WTC11 (cell line): ENCODE results near the gene SUSD1. TPM values are rescaled to one million over a fixed set of nuclear protein-coding genes. Genes with fewer than 3 reads are reported as not detected.

ENCODE experiments used
- ATAC-seq: fragments of 200-7000 bp; cut with Tn5 transposase; 2 replicates; pipeline ENCODE4 v1.10.0; 2021; ENCODE audit warnings: mild to moderate bottlenecking, moderate library complexity
- CTCF ChIA-PET: fragments of 300-600 bp; sonication (Branson Sonifier 250); formaldehyde crosslinking; loops from one replicate; lab custom pipeline; 2021; ENCODE audit warnings: antibody characterized with exemption; lab: Charles Lee
- POLR2A ChIA-PET: fragments of 350-600 bp; sonication (Branson Sonifier 250); formaldehyde crosslinking; loops from one replicate; lab custom pipeline; 2021; ENCODE audit warnings: antibody characterized with exemption; lab: Charles Lee
- DNase-seq: peaks from one replicate; pipeline ENCODE4 v3.0.0; 2021; ENCODE audit warnings: low spot score
- H3K27ac Mint-ChIP-seq: 2 replicates; pipeline ENCODE4 v1.8.0; 2021; ENCODE audit warnings: mixed read lengths
- H3K27me3 Mint-ChIP-seq: 2 replicates; pipeline ENCODE4 v1.8.0; 2021; ENCODE audit warnings: low read depth, mild to moderate bottlenecking, moderate library complexity, mixed read lengths
- H3K36me3 Mint-ChIP-seq: 2 replicates; pipeline ENCODE4 v1.8.0; 2021; ENCODE audit warnings: mixed read lengths
- H3K4me1 Mint-ChIP-seq: 2 replicates; pipeline ENCODE4 v1.8.0; 2022; ENCODE audit warnings: mixed read lengths
- H3K4me3 Mint-ChIP-seq: 2 replicates; pipeline ENCODE4 v1.8.0; 2021; ENCODE audit warnings: mild to moderate bottlenecking, moderate library complexity, mixed read lengths
- H3K9me3 Mint-ChIP-seq: 2 replicates; pipeline ENCODE4 v1.8.0; 2021; ENCODE audit warnings: mixed read lengths
- CREM ChIP-seq: sonication (generic); formaldehyde crosslinking; IDR thresholded peaks from 2 replicates; pipeline ENCODE4 v1.8.1; 2022; ENCODE audit warnings: mild to moderate bottlenecking, missing genetic modification reagents, moderate library complexity
- ERG ChIP-seq: fragments of 250-450 bp; sonication (Bioruptor Pico); IDR thresholded peaks from 2 replicates; pipeline ENCODE4 v1.8.0; 2021; ENCODE audit warnings: mild to moderate bottlenecking
- FOXP1 ChIP-seq: sonication (generic); formaldehyde crosslinking; IDR thresholded peaks from 2 replicates; pipeline ENCODE4 v1.8.0; 2022; ENCODE audit warnings: missing genetic modification reagents, mild to moderate bottlenecking, moderate library complexity, borderline replicate concordance
- GABPB1 ChIP-seq: sonication (generic); formaldehyde crosslinking; IDR thresholded peaks from 2 replicates; pipeline ENCODE4 v1.8.1; 2023; ENCODE audit warnings: mild to moderate bottlenecking, missing genetic modification reagents
- GTF2I ChIP-seq: fragments of 250-450 bp; sonication (Bioruptor Pico); conservative IDR thresholded peaks from 2 replicates; pipeline ENCODE4 v1.4.0; 2021; ENCODE audit warnings: mild to moderate bottlenecking
- HMGXB4 ChIP-seq: sonication (generic); formaldehyde crosslinking; IDR thresholded peaks from 2 replicates; pipeline ENCODE4 v1.8.1; 2023; ENCODE audit warnings: mild to moderate bottlenecking, moderate library complexity, missing genetic modification reagents
- KAT7 ChIP-seq: sonication (generic); formaldehyde crosslinking; IDR thresholded peaks from 2 replicates; pipeline ENCODE4 v1.8.1; 2023; ENCODE audit warnings: missing genetic modification reagents, mild to moderate bottlenecking, borderline replicate concordance
- MAX ChIP-seq: sonication (generic); formaldehyde crosslinking; IDR thresholded peaks from 2 replicates; pipeline ENCODE4 v1.8.0; 2022; ENCODE audit warnings: mild to moderate bottlenecking, missing genetic modification reagents
- NR1H2 ChIP-seq: sonication (generic); formaldehyde crosslinking; IDR thresholded peaks from 2 replicates; pipeline ENCODE4 v1.9.0; 2021; ENCODE audit warnings: mild to moderate bottlenecking, moderate library complexity, missing genetic modification reagents
- NR3C1 ChIP-seq: sonication (generic); formaldehyde crosslinking; conservative IDR thresholded peaks from 2 replicates; pipeline ENCODE4 v1.8.1; 2023; ENCODE audit warnings: low read depth, mild to moderate bottlenecking, missing genetic modification reagents
- PRDM15 ChIP-seq: sonication (generic); formaldehyde crosslinking; IDR thresholded peaks from 2 replicates; pipeline ENCODE4 v1.8.0; 2022; ENCODE audit warnings: missing genetic modification reagents
- PRRX2 ChIP-seq: fragments of 250-450 bp; sonication (Bioruptor Pico); IDR thresholded peaks from 2 replicates; pipeline ENCODE4 v1.8.0; 2021; ENCODE audit warnings: mild to moderate bottlenecking
- ZNF219 ChIP-seq: sonication (generic); formaldehyde crosslinking; IDR thresholded peaks from 2 replicates; pipeline ENCODE4 v1.8.0; 2023; ENCODE audit warnings: missing genetic modification reagents, mild to moderate bottlenecking, borderline replicate concordance
- ZNF396 ChIP-seq: fragments of 250-450 bp; sonication (Bioruptor Pico); IDR thresholded peaks from 2 replicates; pipeline ENCODE4 v1.8.0; 2021; ENCODE audit warnings: mild to moderate bottlenecking, moderate library complexity, borderline replicate concordance
- ZNF416 ChIP-seq: fragments of 250-450 bp; sonication (Bioruptor Pico); IDR thresholded peaks from 2 replicates; pipeline ENCODE4 v1.9.0; 2021; ENCODE audit warnings: mild to moderate bottlenecking, inconsistent platforms
- ZNF532 ChIP-seq: fragments of 250-450 bp; sonication (Bioruptor Pico); IDR thresholded peaks from 2 replicates; pipeline ENCODE4 v1.9.0; 2021; ENCODE audit warnings: mild to moderate bottlenecking, borderline replicate concordance
- ZSCAN18 ChIP-seq: fragments of 250-450 bp; sonication (Bioruptor Pico); IDR thresholded peaks from 2 replicates; pipeline ENCODE4 v2.1.2; 2022; ENCODE audit warnings: mild to moderate bottlenecking, moderate library complexity
- total RNA-seq: library from RNA; stranded (reverse); gene quantifications from 3 replicates; pipeline ENCODE4 v1.2.3, GENCODE V29; 2021

The SUSD1 gene
- total RNA-seq, 1 experiment from 2014 or later = 5.1 TPM

GRCh38 chr9:112111461-112111860, 63.6 kb downstream of the SUSD1 start:
- Mint-ChIP-seq H3K36me3 (no peaks in the 10 kb centered on the region), H3K4me1 (peaks cover 3% of the 10 kb centered on the region; the same call in 1 of the 2 replicates), H3K27me3 (no peaks in the 10 kb centered on the region), H3K4me3 (no peak overlapping the region), H3K9me3 (no peaks in the 10 kb centered on the region), H3K27ac (no peak overlapping the region)
- ChIA-PET CTCF (interaction anchor here (2.5 kb wide), 1 partner anchor 14 kb away, joined by 16 read pairs; no protein-coding TSS in a partner anchor), POLR2A (no interaction called here)
- DNase-seq = no peak
- no peak for ATAC-seq
- TF ChIP-seq ZNF532 (no peak), ZSCAN18 (CRISPR knock-in tag) (no peak), KAT7 (CRISPR knock-in tag) (no peak), ERG (CRISPR knock-in tag) (no peak)

- no peak overlapping the region for H3K27ac Mint-ChIP-seq
- POLR2A ChIA-PET = interaction anchor here (0.6 kb wide), 1 partner anchor 553 kb away, joined by 3 read pairs; no protein-coding TSS in a partner anchor
- TF ChIP-seq FOXP1 (CRISPR knock-in tag) = no peak
- no peak for TF ChIP-seq CREM (CRISPR knock-in tag)
- TF ChIP-seq GTF2I (CRISPR knock-in tag) = no peak
- TF ChIP-seq PRRX2 (CRISPR knock-in tag) = no peak
- TF ChIP-seq ZNF219 (CRISPR knock-in tag) = no peak
- no peak for TF ChIP-seq ZNF416 (CRISPR knock-in tag)
- no peak for TF ChIP-seq ZNF532
- no peak for TF ChIP-seq NR1H2 (CRISPR knock-in tag)
- TF ChIP-seq PRDM15 = no peak
- no peak for TF ChIP-seq HMGXB4 (CRISPR knock-in tag)
- no peak for TF ChIP-seq ZNF396 (CRISPR knock-in tag)
- no peak for TF ChIP-seq MAX (CRISPR knock-in tag)
- no peak for TF ChIP-seq GABPB1 (CRISPR knock-in tag)
- no peak for TF ChIP-seq NR3C1 (CRISPR knock-in tag)
These were observed 64.4 kb downstream of the SUSD1 start for GRCh38 chr9:112110777-112111113.

More at GRCh38 chr9:112110777-112111113, 64.4 kb downstream of the SUSD1 start:
- no peak for ATAC-seq
- Mint-ChIP-seq H3K4me1 (peaks cover 3% of the 10 kb centered on the region; the same call in 1 of the 2 replicates), H3K9me3 (no peaks in the 10 kb centered on the region), H3K36me3 (no peaks in the 10 kb centered on the region), H3K27me3 (no peaks in the 10 kb centered on the region), H3K4me3 (no peak overlapping the region)
- no peak for DNase-seq
- CTCF ChIA-PET = interaction anchor here (2.5 kb wide), 1 partner anchor 13 kb away, joined by 16 read pairs; no protein-coding TSS in a partner anchor
